GM20000 (cell line): ENCODE data around the gene TBCB.
"Not testable (repeated sequence)": the region's sequence is repeated elsewhere in the genome, so short reads cannot be mapped to it uniquely, and the experiment has no call there.

Experiments
- DNase-seq: peaks from one replicate; pipeline ENCODE4 v3.0.0; 2012; ENCODE audit warnings: low spot score
- TF ChIP-seq, protein P1 (sequence below): IDR thresholded peaks from 2 replicates; pipeline ENCODE4 v1.5.1; 2012; ENCODE audit warnings: mild to moderate bottlenecking, control low read depth; ENCODE audit errors: extremely low read depth, missing control alignments

Gene TBCB

DNA sequence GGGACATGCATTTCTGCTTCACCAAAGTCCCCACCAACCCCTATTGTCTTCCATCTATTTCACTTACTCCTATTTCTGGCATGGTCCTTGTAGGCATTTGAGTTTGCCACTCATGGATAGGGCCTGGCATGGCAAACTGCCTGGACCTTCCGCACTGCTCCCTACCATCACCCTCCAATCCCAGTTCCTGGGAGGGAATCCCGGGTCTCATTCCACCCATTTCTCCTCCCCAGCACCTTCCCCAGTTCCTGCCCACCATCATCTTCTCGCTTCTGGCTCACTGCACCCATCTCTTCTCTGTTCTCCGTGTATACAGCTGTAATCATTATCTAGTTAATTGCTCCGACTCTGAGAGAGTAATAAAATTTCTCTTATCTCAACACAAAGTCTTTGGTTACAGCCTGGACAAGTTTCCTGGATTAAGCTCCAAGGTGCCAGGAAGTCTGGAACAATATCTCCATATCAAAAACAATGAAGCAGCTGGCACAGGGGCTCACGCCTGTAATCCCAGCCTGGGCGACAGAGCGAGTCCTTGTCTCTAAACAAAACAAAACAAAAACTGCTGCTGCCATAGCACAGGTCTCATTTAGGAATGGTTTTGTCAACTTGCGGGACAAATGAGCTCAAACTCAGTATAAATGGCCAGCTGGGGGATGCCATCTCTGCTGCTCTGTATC, 54.0 kb downstream of the TBCB start:
- DNase-seq = no peak
- TF ChIP-seq, protein P1, sequence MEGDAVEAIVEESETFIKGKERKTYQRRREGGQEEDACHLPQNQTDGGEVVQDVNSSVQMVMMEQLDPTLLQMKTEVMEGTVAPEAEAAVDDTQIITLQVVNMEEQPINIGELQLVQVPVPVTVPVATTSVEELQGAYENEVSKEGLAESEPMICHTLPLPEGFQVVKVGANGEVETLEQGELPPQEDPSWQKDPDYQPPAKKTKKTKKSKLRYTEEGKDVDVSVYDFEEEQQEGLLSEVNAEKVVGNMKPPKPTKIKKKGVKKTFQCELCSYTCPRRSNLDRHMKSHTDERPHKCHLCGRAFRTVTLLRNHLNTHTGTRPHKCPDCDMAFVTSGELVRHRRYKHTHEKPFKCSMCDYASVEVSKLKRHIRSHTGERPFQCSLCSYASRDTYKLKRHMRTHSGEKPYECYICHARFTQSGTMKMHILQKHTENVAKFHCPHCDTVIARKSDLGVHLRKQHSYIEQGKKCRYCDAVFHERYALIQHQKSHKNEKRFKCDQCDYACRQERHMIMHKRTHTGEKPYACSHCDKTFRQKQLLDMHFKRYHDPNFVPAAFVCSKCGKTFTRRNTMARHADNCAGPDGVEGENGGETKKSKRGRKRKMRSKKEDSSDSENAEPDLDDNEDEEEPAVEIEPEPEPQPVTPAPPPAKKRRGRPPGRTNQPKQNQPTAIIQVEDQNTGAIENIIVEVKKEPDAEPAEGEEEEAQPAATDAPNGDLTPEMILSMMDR = no peak

DNA sequence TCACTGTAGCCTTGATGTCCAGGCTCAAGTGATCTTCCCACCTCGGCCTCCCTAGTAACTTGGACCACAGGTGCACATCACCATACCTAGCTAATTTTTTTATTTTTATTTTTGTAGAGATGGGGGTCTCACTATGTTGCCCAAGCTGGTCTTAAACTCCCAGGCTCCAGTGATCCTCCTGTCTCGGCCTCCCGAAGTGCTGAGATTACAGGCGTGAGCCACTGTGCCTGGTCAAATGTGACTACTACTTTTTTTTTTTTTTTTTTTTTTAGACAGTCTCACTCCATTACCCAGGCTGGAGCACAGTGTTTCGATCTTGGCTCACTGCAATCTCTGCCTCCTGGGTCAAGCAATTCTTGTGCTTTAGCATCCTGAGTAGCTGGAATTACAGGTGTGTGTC, 57.6 kb downstream of the TBCB start:
- no peak for DNase-seq
- TF ChIP-seq, protein P1 = no peak

DNA sequence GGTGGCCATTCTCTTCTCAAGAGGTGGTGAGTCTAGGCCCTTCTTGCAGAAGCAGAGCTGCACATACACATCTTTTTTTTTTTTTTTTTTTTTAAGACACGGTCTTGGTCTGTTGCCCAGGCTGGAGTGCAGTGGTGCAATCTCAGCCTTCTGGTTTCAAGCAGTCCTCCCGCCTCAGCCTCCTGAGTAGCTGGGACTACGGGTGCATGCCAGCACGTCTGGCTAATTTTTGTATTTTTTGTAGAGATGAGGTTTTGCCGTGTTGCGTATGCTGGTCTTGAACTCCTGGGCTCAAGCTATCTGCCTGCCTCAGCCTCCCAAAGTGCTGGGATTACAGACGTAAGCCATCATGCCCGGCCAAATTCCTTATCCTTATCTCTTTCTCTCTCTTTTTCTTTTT, 58.6 kb downstream of the TBCB start:
- not testable (repeated sequence) for DNase-seq
